Measurements from ENCODE around the gene HOXA3. TPM values are rescaled to one million over a fixed set of nuclear protein-coding genes. Genes with fewer than 3 reads are reported as not detected.

Gene HOXA3
- total and polyA plus RNA-seq, 2 of the 8 experiments (the other 6 are each of a cell fraction or from before 2014, with no cell fraction given), result not detected

GRCh38 chr7:27185854-27186667, 33.7 kb upstream of the HOXA3 start:
- H3K9me3 ChIP-seq (ENCODE audit: insufficient read depth in 2 of 2, low read depth in 1 of 2, low read length in 1 of 2), result no peaks in the 10 kb centered on the region; a peak in 1 of 4 replicates
- H3K23me2 ChIP-seq (ENCODE audit: low read depth, low read length), result no peaks in the 10 kb centered on the region
- peaks cover 37 to 61% of the 10 kb centered on the region in 2 experiments for H4K20me1 ChIP-seq (replicated peaks in 1 of 2; ENCODE audit: control insufficient read depth in 1 of 2, insufficient read depth in 2 of 2, low read length in 2 of 2)
- H2BK15ac ChIP-seq (ENCODE audit: low read length), result 0 out of 2 replicates have a peak overlapping the region, but pooled peaks have one; percentile 81
- CTCF ChIA-PET (ENCODE audit: partially characterized antibody), result interaction anchor here (0.8 to 9.1 kb wide), 17 partner anchors 8 to 90 kb away, joined by 3 to 64 read pairs (median 4); partner anchors contain the start of genes EVX1, HOXA1 and HOXA5
- peak overlapping the region; percentile 75 for H2BK12ac ChIP-seq (ENCODE audit: low read depth, low read length)
- H2BK120ac ChIP-seq (replicated peaks; ENCODE audit: low read depth, low read length), result no peak overlapping the region
- H3K18ac ChIP-seq (ENCODE audit: extremely low read depth, low read length), result 0 out of 2 replicates have a peak overlapping the region, but pooled peaks have one; percentile 38
- WGBS, 2 experiments (ENCODE audit: extremely low coverage in 1 of 2, insufficient coverage in 1 of 2, insufficient read length in 1 of 2, insufficient replicate concordance in 2 of 2, low coverage in 1 of 2, low lambda C conversion rate in 2 of 2, missing lambda C conversion rate in 1 of 2), result 10% methylated on average over 24 of the region's 24 CpGs; no CpG with 5 or more reads in 1 of the 2 experiments
- H2BK5ac ChIP-seq (ENCODE audit: low read depth, low read length), result no peak overlapping the region
- no peak overlapping the region for H3K4me3 ChIP-seq (ENCODE audit: extremely low read depth in 1 of 4, insufficient read depth in 2 of 4, low read depth in 3 of 4, low read length in 4 of 4)
- no peak overlapping the region for H3K27ac ChIP-seq (ENCODE audit: low read depth, low read length)
- no peaks in the 10 kb centered on the region for H3K79me2 ChIP-seq (ENCODE audit: control insufficient read depth in 1 of 2, insufficient read depth in 2 of 2, low read length in 2 of 2)
- no peak overlapping the region for H4K91ac ChIP-seq (replicated peaks; ENCODE audit: insufficient read length, low read length)
- FAIRE-seq (no peak), DNase-seq (ENCODE audit: low read depth in 1 of 2, low spot score in 2 of 2) (peak in 1 of 2 experiments; percentile 58)
- H4K5ac ChIP-seq (ENCODE audit: insufficient read length, low read depth, low read length), result no peak overlapping the region
- H3K36me3 ChIP-seq (ENCODE audit: control insufficient read depth in 2 of 4, insufficient read depth in 4 of 4, low read length in 3 of 4), result peaks cover 0 to 7% (median 0%) of the 10 kb centered on the region in 4 experiments; a peak in 1 of 8 replicates
- H3K56ac ChIP-seq (replicated peaks; ENCODE audit: insufficient read length, low read depth, low read length), result no peak overlapping the region
- H3K4me1 ChIP-seq (replicated peaks in 1 of 4; ENCODE audit: control insufficient read depth in 3 of 4, insufficient read depth in 4 of 4, low read length in 3 of 4), result peaks cover 0 to 27% (median 16%) of the 10 kb centered on the region in 4 experiments; a peak in 6 of 7 replicates
- H4K8ac ChIP-seq (ENCODE audit: extremely low read depth, insufficient read depth, low read length), result peak overlapping the region; percentile 41; the same call in 1 of the 2 replicates
- POLR2A ChIA-PET (ENCODE audit: partially characterized antibody), result interaction anchor here (0.7 kb wide), 1 partner anchor 25 kb away, joined by 3 read pairs; no protein-coding TSS in a partner anchor
- H3K27me3 ChIP-seq (replicated peaks in 1 of 4; ENCODE audit: control insufficient read depth in 3 of 4, extremely low read depth in 1 of 4, insufficient read depth in 3 of 4, low read length in 3 of 4), result peaks cover 97 to 100% (median 99%) of the 10 kb centered on the region in 4 experiments
- H3K9ac ChIP-seq (replicated peaks in 1 of 4; ENCODE audit: extremely low read depth in 1 of 4, low read depth in 3 of 4, low read length in 3 of 4), result no peak overlapping the region
- peak overlapping the region; percentile 78; the same call in 1 of the 2 replicates for H2AK5ac ChIP-seq (ENCODE audit: low read depth, low read length)
- H3K14ac ChIP-seq (ENCODE audit: insufficient read length), result no peak overlapping the region
- no peak overlapping the region for H3K23ac ChIP-seq (ENCODE audit: insufficient read length)
- no peak overlapping the region for H2AFZ ChIP-seq (ENCODE audit: low read length)
- no peak overlapping the region for H2BK20ac ChIP-seq (ENCODE audit: low read length)
- no peaks in the 10 kb centered on the region for H3K79me1 ChIP-seq (ENCODE audit: low read depth, low read length)
- peak overlapping the region; percentile 33 to 38; a peak in 2 of 4 replicates for H3K4me2 ChIP-seq (ENCODE audit: insufficient read depth in 1 of 2, low read depth in 2 of 2, low read length in 2 of 2)
- H3K4ac ChIP-seq (replicated peaks; ENCODE audit: insufficient read length, low read depth, low read length), result no peak overlapping the region
- TF ChIP-seq GABPA (IDR thresholded peaks at IDR 0.05; ENCODE audit: borderline replicate concordance, insufficient read depth, low read length), result 0 out of 2 replicates have a peak, but pooled peaks have one; percentile 32
- peak; percentile 90 for TF ChIP-seq RNF2 (IDR thresholded peaks at IDR 0.05; ENCODE audit: borderline replicate concordance, low read depth, low read length, missing control alignments, poor library complexity, severe bottlenecking)
- TF ChIP-seq FOSL1 (IDR thresholded peaks at IDR 0.05; ENCODE audit: insufficient read depth, low read depth, low read length), result no peak
- TF ChIP-seq CBX8 (IDR thresholded peaks at IDR 0.05; ENCODE audit: borderline replicate concordance, low read depth, low read length), result peak; percentile 88; the same call in 1 of the 2 replicates
- TF ChIP-seq SIN3A (conservative IDR thresholded peaks at IDR 0.05 in 1 of 2, IDR thresholded peaks at IDR 0.05 in 1 of 2; ENCODE audit: low read depth in 1 of 2, low read length in 2 of 2), result no peak
- peak; percentile 47 for TF ChIP-seq CTBP2 (IDR thresholded peaks at IDR 0.05; ENCODE audit: borderline replicate concordance, insufficient read depth, insufficient read length, low read length)
- peak; percentile 95 for TF ChIP-seq SUZ12 (IDR thresholded peaks at IDR 0.05; ENCODE audit: low read length)
- peak; percentile 86 for TF ChIP-seq EZH2 (IDR thresholded peaks at IDR 0.05; ENCODE audit: low read depth, low read length, severe bottlenecking)
- TF ChIP-seq SP1 (IDR thresholded peaks at IDR 0.05; ENCODE audit: low read depth, low read length), result peak; percentile 17; the same call in 1 of the 2 replicates
